ENCODE data around the gene HRH2. TPM values are rescaled to one million over a fixed set of nuclear protein-coding genes. Genes with fewer than 3 reads are reported as not detected.

Gene HRH2
- total RNA-seq, 3 donors from 2014 or later (not counting 1 experiment from before 2014, with no cell fraction given) = 1.4 to 13.9 (median 3.1) TPM

GRCh38 chr5:175652741-175653663, 4.9 kb upstream of the HRH2 start:
- intact Hi-C loops (cut with micrococcal nuclease) = no loop called here
- H3K36me3 Mint-ChIP-seq = no peaks in the 10 kb centered on the region
- H3K27ac ChIP-seq (ENCODE audit: low read length) = no peak overlapping the region
- H3K27ac Mint-ChIP-seq = no peak overlapping the region
- H3K4me3 ChIP-seq (ENCODE audit: low read length) = no peak overlapping the region
- H3K9me3 Mint-ChIP-seq = peaks cover 5 to 7% of the 10 kb centered on the region in 2 donors
- TF ChIP-seq CTCF (IDR thresholded peaks at IDR 0.05) = no peak
- DNase-seq = peak in 1 of 2 donors; percentile 83
- no peak overlapping the region for H3K4me3 Mint-ChIP-seq
- H3K4me1 ChIP-seq (ENCODE audit: control insufficient read depth, insufficient read depth, low read length) = peaks cover 42% of the 10 kb centered on the region
- H3K27me3 Mint-ChIP-seq (ENCODE audit: low read depth in 2 of 2) = peaks cover 36 to 66% of the 10 kb centered on the region in 2 donors
- H3K27me3 ChIP-seq (ENCODE audit: control insufficient read depth, insufficient read depth, low read length) = peaks cover 18% of the 10 kb centered on the region
- ATAC-seq = peak; percentile 31 to 80 (median 61)
- H3K36me3 ChIP-seq (ENCODE audit: control insufficient read depth, insufficient read depth, low read length) = no peaks in the 10 kb centered on the region
- peaks cover 30 to 35% of the 10 kb centered on the region in 2 donors for H3K4me1 Mint-ChIP-seq
- 15% methylated on average over 11 of the region's 11 CpGs for WGBS (ENCODE audit: insufficient coverage)
- H3K9me3 ChIP-seq (ENCODE audit: control insufficient read depth, insufficient read depth, low read length) = peaks cover 9% of the 10 kb centered on the region

- H3K27me3 Mint-ChIP-seq (ENCODE audit: low read depth in 2 of 2) = peaks cover 36 to 62% of the 10 kb centered on the region in 2 donors
- H3K4me1 ChIP-seq (ENCODE audit: control insufficient read depth, insufficient read depth, low read length) = peaks cover 48% of the 10 kb centered on the region
- WGBS (ENCODE audit: insufficient coverage) = 91% methylated on average over 4 of the region's 4 CpGs
- peaks cover 30 to 35% of the 10 kb centered on the region in 2 donors for H3K4me1 Mint-ChIP-seq
- no peak overlapping the region for H3K27ac Mint-ChIP-seq
- ATAC-seq = no peak
- DNase-seq = peak in 1 of 2 donors; percentile 12
- H3K9me3 Mint-ChIP-seq = peaks cover 5 to 7% of the 10 kb centered on the region in 2 donors
- intact Hi-C loops (cut with micrococcal nuclease) = no loop called here
- H3K9me3 ChIP-seq (ENCODE audit: control insufficient read depth, insufficient read depth, low read length) = peaks cover 9% of the 10 kb centered on the region
- H3K27ac ChIP-seq (ENCODE audit: low read length) = no peak overlapping the region
- no peak overlapping the region for H3K4me3 Mint-ChIP-seq
- no peak for TF ChIP-seq CTCF (IDR thresholded peaks at IDR 0.05)
- H3K27me3 ChIP-seq (ENCODE audit: control insufficient read depth, insufficient read depth, low read length) = peaks cover 23% of the 10 kb centered on the region
- H3K36me3 Mint-ChIP-seq = no peaks in the 10 kb centered on the region
- H3K4me3 ChIP-seq (ENCODE audit: low read length) = no peak overlapping the region
- no peaks in the 10 kb centered on the region for H3K36me3 ChIP-seq (ENCODE audit: control insufficient read depth, insufficient read depth, low read length)
Observed at GRCh38 chr5:175653763-175654162, 4.1 kb upstream of the HRH2 start.

GRCh38 chr5:175654339-175654738, 3.5 kb upstream of the HRH2 start:
- H3K4me1 Mint-ChIP-seq = peaks cover 30 to 35% of the 10 kb centered on the region in 2 donors
- Histone ChIP-seq H3K4me3 (ENCODE audit: low read length) (no peak overlapping the region), H3K36me3 (ENCODE audit: control insufficient read depth, insufficient read depth, low read length) (no peaks in the 10 kb centered on the region), H3K9me3 (ENCODE audit: control insufficient read depth, insufficient read depth, low read length) (peaks cover 9% of the 10 kb centered on the region), H3K27me3 (ENCODE audit: control insufficient read depth, insufficient read depth, low read length) (peaks cover 23% of the 10 kb centered on the region), H3K27ac (ENCODE audit: low read length) (no peak overlapping the region), H3K4me1 (ENCODE audit: control insufficient read depth, insufficient read depth, low read length) (peaks cover 52% of the 10 kb centered on the region)
- 86% methylated on average over 7 of the region's 7 CpGs for WGBS (ENCODE audit: insufficient coverage)
- ATAC-seq (no peak), DNase-seq (no peak)
- H3K4me3 Mint-ChIP-seq = no peak overlapping the region
- H3K9me3 Mint-ChIP-seq = peaks cover 5 to 7% of the 10 kb centered on the region in 2 donors
- peaks cover 42 to 56% of the 10 kb centered on the region in 2 donors for H3K27me3 Mint-ChIP-seq (ENCODE audit: low read depth in 2 of 2)
- H3K27ac Mint-ChIP-seq = no peak overlapping the region
- H3K36me3 Mint-ChIP-seq = no peaks in the 10 kb centered on the region
- TF ChIP-seq CTCF (IDR thresholded peaks at IDR 0.05) = no peak
- intact Hi-C loops (cut with micrococcal nuclease) = no loop called here
